HepG2 (cell line): ENCODE results near the gene TGM2. TPM values are rescaled to one million over a fixed set of nuclear protein-coding genes. Genes with fewer than 3 reads are reported as not detected.

Experiments
- AHDC1 ChIP-seq: sonication (generic); formaldehyde crosslinking; IDR thresholded peaks from 2 replicates; pipeline ENCODE4 v1.5.1; 2020; ENCODE audit warnings: mild to moderate bottlenecking, missing genetic modification reagents, borderline replicate concordance
- DBP ChIP-seq: sonication (generic); formaldehyde crosslinking; IDR thresholded peaks from 2 replicates; pipeline ENCODE4 v1.4.0; 2020; ENCODE audit warnings: missing genetic modification reagents; ENCODE audit errors: not compliant biosample characterization
- HNF1A ChIP-seq, 2 experiments: sonication (generic) in 1 of 2; formaldehyde crosslinking in 1 of 2; IDR thresholded peaks; 2 replicates each; pipeline versions ENCODE4 v1.4.0 to v1.6.1; 2016 to 2020; ENCODE audit warnings: borderline replicate concordance in 1 of 2, low read depth in 1 of 2, mild to moderate bottlenecking in 1 of 2, missing genetic modification reagents in 1 of 2
- HNF4G ChIP-seq, 2 experiments: sonication (generic) in 1 of 2; formaldehyde crosslinking in 1 of 2; IDR thresholded peaks; 2 replicates each; pipeline versions ENCODE4 v1.4.0 to v1.6.1; 2011 to 2020; ENCODE audit warnings: borderline replicate concordance in 2 of 2, low read depth in 2 of 2, mild to moderate bottlenecking in 2 of 2, low read length in 1 of 2, missing genetic modification reagents in 1 of 2, moderate library complexity in 1 of 2
- HNRNPK ChIP-seq: fragments of 200-400 bp; formaldehyde crosslinking; IDR thresholded peaks from 2 replicates; pipeline ENCODE4 v1.6.1; 2018; ENCODE audit warnings: low read length, low read depth, moderate library complexity, mild to moderate bottlenecking; ENCODE audit not compliant: poor library complexity, severe bottlenecking
- HNRNPUL1 ChIP-seq: fragments of 200-400 bp; formaldehyde crosslinking; IDR thresholded peaks from 2 replicates; pipeline ENCODE4 v1.6.1; 2017; ENCODE audit warnings: low read depth, mild to moderate bottlenecking, low read length, moderate library complexity
- KLF12 ChIP-seq: sonication (generic); formaldehyde crosslinking; IDR thresholded peaks from 2 replicates; pipeline ENCODE4 v1.4.0; 2020; ENCODE audit warnings: missing genetic modification reagents, borderline replicate concordance
- PBX3 ChIP-seq: sonication (generic); formaldehyde crosslinking; IDR thresholded peaks from 2 replicates; pipeline ENCODE4 v1.8.1; 2023; ENCODE audit warnings: missing genetic modification reagents, inconsistent platforms, borderline replicate concordance
- ZBTB26 ChIP-seq: IDR thresholded peaks from 2 replicates; pipeline ENCODE4 v1.6.1; 2016; ENCODE audit warnings: missing compliant biosample characterization, missing genetic modification reagents, borderline replicate concordance
- ZNF619 ChIP-seq: sonication (generic); formaldehyde crosslinking; IDR thresholded peaks from 2 replicates; pipeline ENCODE4 v1.4.0; 2020; ENCODE audit warnings: mild to moderate bottlenecking, missing genetic modification reagents
- polyA plus RNA-seq, 8 experiments: library from polyadenylated mRNA; depleted of rRNA in 3 of 8; stranded (reverse) in 7 of 8; unstranded in 1 of 8; fragments of >200 nt; fragmentation: Illumina TruSeq in 4 of 8; extraction: Trizol in 4 of 8; gene quantifications; 2 replicates each; pipeline versions ENCODE4 v1.2.1 to v1.2.3, GENCODE V29; 2011 to 2016; ENCODE audit warnings: low read depth in 4 of 8, missing spikeins in 1 of 8, mixed read lengths in 1 of 8; ENCODE audit not compliant: insufficient read depth in 1 of 8
- total RNA-seq, 5 experiments: library from RNA; depleted of rRNA; stranded (reverse); fragments of >200 nt; fragmentation: Illumina TruSeq; extraction: Trizol; gene quantifications; 2 replicates each; pipeline ENCODE4 v1.2.3, GENCODE V29; 2016; ENCODE audit warnings: low read depth in 1 of 5
- TF ChIP-seq, protein P1 (sequence below): sonication (generic); formaldehyde crosslinking; IDR thresholded peaks from 2 replicates; pipeline ENCODE4 v1.5.0; 2020; ENCODE audit warnings: mild to moderate bottlenecking, missing genetic modification reagents, borderline replicate concordance

Gene TGM2
- total and polyA plus RNA-seq, 2 of the 13 experiments (the other 11 are each of a cell fraction or from before 2014, with no cell fraction given) = 4.2 to 46.4 TPM

GRCh38 chr20:38093641-38094077 lies 71.4 kb downstream of the TGM2 start (continued):
- TF ChIP-seq HNF1A (IDR thresholded peaks at IDR 0.05; ENCODE audit: low read depth) (no peak), HNF1A (CRISPR knock-in tag; IDR thresholded peaks at IDR 0.05; ENCODE audit: borderline replicate concordance) (no peak), HNRNPK (no peak), DBP (no peak), KLF12 (CRISPR knock-in tag) (no peak), HNRNPUL1 (no peak), ZNF619 (CRISPR knock-in tag) (no peak), PBX3 (CRISPR knock-in tag) (no peak), HNF4G (IDR thresholded peaks at IDR 0.05; ENCODE audit: borderline replicate concordance, low read depth, low read length) (peak; percentile 91), HNF4G (CRISPR knock-in tag; IDR thresholded peaks at IDR 0.05; ENCODE audit: borderline replicate concordance, low read depth) (peak; percentile 83), ZBTB26 (CRISPR knock-in tag) (no peak), AHDC1 (CRISPR knock-in tag) (peak; percentile 94)
- TF ChIP-seq, protein P1, sequence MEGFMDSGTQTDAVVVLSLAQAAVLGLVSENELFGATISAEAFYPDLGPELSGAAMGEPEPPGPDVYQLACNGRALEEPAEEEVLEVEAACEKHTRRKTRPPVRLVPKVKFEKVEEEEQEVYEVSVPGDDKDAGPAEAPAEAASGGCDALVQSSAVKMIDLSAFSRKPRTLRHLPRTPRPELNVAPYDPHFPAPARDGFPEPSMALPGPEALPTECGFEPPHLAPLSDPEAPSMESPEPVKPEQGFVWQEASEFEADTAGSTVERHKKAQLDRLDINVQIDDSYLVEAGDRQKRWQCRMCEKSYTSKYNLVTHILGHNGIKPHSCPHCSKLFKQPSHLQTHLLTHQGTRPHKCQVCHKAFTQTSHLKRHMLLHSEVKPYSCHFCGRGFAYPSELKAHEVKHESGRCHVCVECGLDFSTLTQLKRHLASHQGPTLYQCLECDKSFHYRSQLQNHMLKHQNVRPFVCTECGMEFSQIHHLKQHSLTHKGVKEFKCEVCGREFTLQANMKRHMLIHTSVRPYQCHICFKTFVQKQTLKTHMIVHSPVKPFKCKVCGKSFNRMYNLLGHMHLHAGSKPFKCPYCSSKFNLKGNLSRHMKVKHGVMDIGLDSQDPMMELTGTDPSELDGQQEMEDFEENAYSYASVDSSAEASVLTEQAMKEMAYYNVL = 0 out of 2 replicates have a peak, but pooled peaks have one; percentile 25
